ENCODE results near the gene SPTBN5.

DNA sequence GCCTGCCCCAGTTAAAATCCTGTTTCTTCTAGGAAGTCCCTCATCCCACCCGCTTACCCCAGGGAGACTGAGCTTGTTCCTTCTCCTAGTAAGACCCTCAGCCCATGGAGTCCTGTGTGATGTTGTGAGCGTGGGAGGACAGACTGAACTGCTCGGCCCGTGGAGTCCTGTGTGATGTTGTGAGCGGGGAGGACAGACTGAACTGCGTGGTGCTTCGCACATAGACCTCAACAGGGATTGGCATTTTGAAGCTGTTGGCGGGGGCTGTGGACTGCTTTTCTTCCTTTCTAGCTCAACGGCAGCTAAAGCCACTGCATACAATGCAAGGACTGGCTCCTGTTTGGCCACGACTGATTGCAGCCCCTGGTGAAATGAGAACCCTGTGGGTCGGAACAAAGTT is 1.6 kb upstream of the SPTBN5 start:
- TF ChIP-seq, protein P1, sequence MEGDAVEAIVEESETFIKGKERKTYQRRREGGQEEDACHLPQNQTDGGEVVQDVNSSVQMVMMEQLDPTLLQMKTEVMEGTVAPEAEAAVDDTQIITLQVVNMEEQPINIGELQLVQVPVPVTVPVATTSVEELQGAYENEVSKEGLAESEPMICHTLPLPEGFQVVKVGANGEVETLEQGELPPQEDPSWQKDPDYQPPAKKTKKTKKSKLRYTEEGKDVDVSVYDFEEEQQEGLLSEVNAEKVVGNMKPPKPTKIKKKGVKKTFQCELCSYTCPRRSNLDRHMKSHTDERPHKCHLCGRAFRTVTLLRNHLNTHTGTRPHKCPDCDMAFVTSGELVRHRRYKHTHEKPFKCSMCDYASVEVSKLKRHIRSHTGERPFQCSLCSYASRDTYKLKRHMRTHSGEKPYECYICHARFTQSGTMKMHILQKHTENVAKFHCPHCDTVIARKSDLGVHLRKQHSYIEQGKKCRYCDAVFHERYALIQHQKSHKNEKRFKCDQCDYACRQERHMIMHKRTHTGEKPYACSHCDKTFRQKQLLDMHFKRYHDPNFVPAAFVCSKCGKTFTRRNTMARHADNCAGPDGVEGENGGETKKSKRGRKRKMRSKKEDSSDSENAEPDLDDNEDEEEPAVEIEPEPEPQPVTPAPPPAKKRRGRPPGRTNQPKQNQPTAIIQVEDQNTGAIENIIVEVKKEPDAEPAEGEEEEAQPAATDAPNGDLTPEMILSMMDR (IDR thresholded peaks at IDR 0.05; ENCODE audit: low read depth, low read length): no peak
- no peak for TF ChIP-seq EZH2phosphoT487 (IDR thresholded peaks at IDR 0.05; ENCODE audit: low read depth)
